Glutamatergic neuron (in vitro differentiated cells): ENCODE results near the gene CDH4. TPM values are rescaled to one million over a fixed set of nuclear protein-coding genes. Genes with fewer than 3 reads are reported as not detected.
"Not testable (repeated sequence)": the region's sequence is repeated elsewhere in the genome, so short reads cannot be mapped to it uniquely, and the experiment has no call there.

Experiments
- DNase-seq: peaks from one replicate; pipeline ENCODE4 v3.0.0; 2022
- H3K27ac Mint-ChIP-seq: one replicate; pipeline ENCODE4 v1.8.0; 2020; ENCODE audit warnings: mild to moderate bottlenecking, mixed read lengths, inconsistent platforms; ENCODE audit not compliant: unreplicated experiment
- H3K27me3 Mint-ChIP-seq: one replicate; pipeline ENCODE4 v1.8.0; 2020; ENCODE audit warnings: mild to moderate bottlenecking, moderate library complexity, mixed read lengths, inconsistent platforms; ENCODE audit not compliant: unreplicated experiment
- H3K36me3 Mint-ChIP-seq: one replicate; pipeline ENCODE4 v1.8.0; 2020; ENCODE audit warnings: mild to moderate bottlenecking, mixed read lengths, inconsistent platforms; ENCODE audit not compliant: unreplicated experiment
- H3K4me1 Mint-ChIP-seq: one replicate; pipeline ENCODE4 v1.8.0; 2020; ENCODE audit warnings: mild to moderate bottlenecking, low read depth, mixed read lengths, inconsistent platforms; ENCODE audit not compliant: unreplicated experiment
- H3K4me3 Mint-ChIP-seq: one replicate; pipeline ENCODE4 v1.8.0; 2020; ENCODE audit warnings: mild to moderate bottlenecking, mixed read lengths, inconsistent platforms; ENCODE audit not compliant: unreplicated experiment
- H3K9me3 Mint-ChIP-seq: one replicate; pipeline ENCODE4 v1.8.0; 2020; ENCODE audit warnings: mild to moderate bottlenecking, moderate library complexity, mixed read lengths, inconsistent platforms; ENCODE audit not compliant: unreplicated experiment
- CTCF ChIP-seq: fragments of 200-600 bp; sonication (generic); IDR thresholded peaks from one replicate; pipeline ENCODE4 v1.5.0; 2021; ENCODE audit not compliant: partially characterized antibody, unreplicated experiment
- total RNA-seq: library from RNA; stranded (reverse); fragmentation: NEBNext Ultra II Directional; extraction: Animal tissue kit (Norgen Biotek cat#: 25700); gene quantifications from one replicate; pipeline ENCODE4 v1.2.1, GENCODE V29; 2021; ENCODE audit not compliant: unreplicated experiment

Gene CDH4
- total RNA-seq, 1 donor from 2014 or later: 1.2 TPM

- Mint-ChIP-seq H3K9me3 (peaks cover 2% of the 10 kb centered on the region), H3K27ac (no peak overlapping the region), H3K27me3 (peaks cover 9% of the 10 kb centered on the region), H3K36me3 (peaks cover 5% of the 10 kb centered on the region), H3K4me3 (no peak overlapping the region), H3K4me1 (no peaks in the 10 kb centered on the region)
- TF ChIP-seq CTCF: no peak
- no peak for DNase-seq
Measured at GRCh38 chr20:61979090-61979489, 727.0 kb downstream of the CDH4 start.

- Mint-ChIP-seq H3K4me1 (no peaks in the 10 kb centered on the region), H3K4me3 (no peak overlapping the region), H3K27ac (no peak overlapping the region), H3K27me3 (peaks cover 9% of the 10 kb centered on the region), H3K36me3 (peaks cover 5% of the 10 kb centered on the region), H3K9me3 (peaks cover 2% of the 10 kb centered on the region)
- DNase-seq: no peak
- no peak for TF ChIP-seq CTCF
Measured at GRCh38 chr20:61979701-61980635, 727.9 kb downstream of the CDH4 start.

GRCh38 chr20:61980647-61981583 is 728.9 kb downstream of the CDH4 start:
- Mint-ChIP-seq H3K4me3 (no peak overlapping the region), H3K36me3 (peaks cover 5% of the 10 kb centered on the region), H3K27ac (no peak overlapping the region), H3K9me3 (peaks cover 2% of the 10 kb centered on the region), H3K4me1 (no peaks in the 10 kb centered on the region), H3K27me3 (peaks cover 9% of the 10 kb centered on the region)
- DNase-seq: no peak
- TF ChIP-seq CTCF: peak; percentile 19

GRCh38 chr20:61981691-61982090 is 729.6 kb downstream of the CDH4 start:
- H3K27me3 Mint-ChIP-seq, H3K36me3 Mint-ChIP-seq, DNase-seq, H3K9me3 Mint-ChIP-seq, H3K4me1 Mint-ChIP-seq, H3K4me3 Mint-ChIP-seq, H3K27ac Mint-ChIP-seq: not testable (repeated sequence)

GRCh38 chr20:61982191-61982950 is 730.3 kb downstream of the CDH4 start:
- Mint-ChIP-seq H3K9me3 (peaks cover 2% of the 10 kb centered on the region), H3K27me3 (peaks cover 9% of the 10 kb centered on the region), H3K4me3 (no peak overlapping the region), H3K36me3 (peaks cover 5% of the 10 kb centered on the region), H3K27ac (no peak overlapping the region), H3K4me1 (no peaks in the 10 kb centered on the region)
- TF ChIP-seq CTCF: no peak
- no peak for DNase-seq
